Pericardium fibroblast (primary cell): ENCODE data around the gene FYCO1. TPM values are rescaled to one million over a fixed set of nuclear protein-coding genes. Genes with fewer than 3 reads are reported as not detected.

Source experiments
- total RNA-seq: library from RNA; depleted of rRNA; stranded (reverse); fragments of >200 nt; gene quantifications from 2 replicates; pipeline ENCODE4 v1.2.3, GENCODE V29; 2015

Gene FYCO1
- 9.7 and 14.0 TPM in 2 replicates for total RNA-seq

GRCh38 chr3:45995236-45996192 is at the start of gene FYCO1:
FYCO1 (minus strand) TSS chr3:45995824; CDS start chr3:45984910, 10,914 bp downstream.

GRCh38 chr3:46027021-46027705 is 31.5 kb upstream of the FYCO1 start, which contains the start of gene XCR1:
XCR1 (minus strand) TSS chr3:46027483; CDS start chr3:46021947, 5,536 bp downstream.

GRCh38 chr3:45943207-45943846 is 52.3 kb downstream of the FYCO1 start, which contains the start of gene CXCR6:
CXCR6 (plus strand) TSS chr3:45943464; CDS start chr3:45946482, 3,018 bp downstream.

GRCh38 chr3:45885979-45886705 is 109.5 kb downstream of the FYCO1 start, which contains the start of gene CCR9:
CCR9 (plus strand) TSS chr3:45886543; CDS start chr3:45894934, 8,391 bp downstream.

Other genes starting within 250 kb of the FYCO1 start
- not detected in 2 replicates for gene SLC6A20, start 199.3 kb downstream of the FYCO1 start, total RNA-seq
- 13.3 and 15.2 TPM in 2 replicates for gene LZTFL1, start 153.7 kb downstream of the FYCO1 start, total RNA-seq
- not detected in 2 replicates for gene CCR9, start 109.3 kb downstream of the FYCO1 start, total RNA-seq
- not detected in 2 replicates for gene CXCR6, start 52.4 kb downstream of the FYCO1 start, total RNA-seq
- gene XCR1, start 31.7 kb upstream of the FYCO1 start, total RNA-seq = not detected in 2 replicates
- not detected in 2 replicates for gene CCR1, start 212.5 kb upstream of the FYCO1 start, total RNA-seq
- not detected in 2 replicates for gene CCR3, start 246.6 kb upstream of the FYCO1 start, total RNA-seq